HG03439 (cell line): ENCODE measurements around the gene SLC22A13.
"Not testable (repeated sequence)": the region's sequence is repeated elsewhere in the genome, so short reads cannot be mapped to it uniquely, and the experiment has no call there.

Source experiments
- ATAC-seq: cut with Tn5 transposase; IDR thresholded peaks from one replicate; pipeline ENCODE4 v1.9.1; 2021; ENCODE audit warnings: mild to moderate bottlenecking, moderate library complexity; ENCODE audit not compliant: unreplicated experiment

SLC22A13 gene

GRCh38 chr3:38264353-38264771 is 1.2 kb upstream of the SLC22A13 start:
- ATAC-seq = no peak

GRCh38 chr3:38264779-38265178 is 833 bp upstream of the SLC22A13 start:
- no peak for ATAC-seq

- no peak for ATAC-seq
Observed at GRCh38 chr3:38266810-38267209, 1.2 kb downstream of the SLC22A13 start.

- ATAC-seq = no peak
Observed at GRCh38 chr3:38267662-38268061, 2.0 kb downstream of the SLC22A13 start.

- no peak for ATAC-seq
Observed at GRCh38 chr3:38268087-38268486, 2.5 kb downstream of the SLC22A13 start.

GRCh38 chr3:38268522-38268921 is 2.9 kb downstream of the SLC22A13 start:
- ATAC-seq = no peak

GRCh38 chr3:38270606-38271005 is 5.0 kb downstream of the SLC22A13 start:
- ATAC-seq = no peak

GRCh38 chr3:38271553-38271952 is 5.9 kb downstream of the SLC22A13 start:
- ATAC-seq = no peak

- no peak for ATAC-seq
Observed at GRCh38 chr3:38274864-38275649, 9.4 kb downstream of the SLC22A13 start.

- no peak for ATAC-seq
Observed at GRCh38 chr3:38275658-38276057, 10.0 kb downstream of the SLC22A13 start.

GRCh38 chr3:38276081-38276916 is 10.7 kb downstream of the SLC22A13 start:
- ATAC-seq = no peak

- ATAC-seq = no peak
Observed at GRCh38 chr3:38276917-38277630, 11.5 kb downstream of the SLC22A13 start.

GRCh38 chr3:38278841-38279240 is 13.2 kb downstream of the SLC22A13 start:
- no peak for ATAC-seq

GRCh38 chr3:38281895-38282686 is 16.5 kb downstream of the SLC22A13 start, which contains the start of gene SLC22A14:
Gene SLC22A14, plus strand, starts transcription at chr3:38282294. Its CDS starts 23,733 bp downstream, at chr3:38306027.
- no peak for ATAC-seq

- ATAC-seq = no peak
Observed at GRCh38 chr3:38283810-38284755, 18.5 kb downstream of the SLC22A13 start.

GRCh38 chr3:38284756-38285150 is 19.1 kb downstream of the SLC22A13 start:
- ATAC-seq = no peak

- not testable (repeated sequence) for ATAC-seq
Observed at GRCh38 chr3:38289286-38290217, 23.9 kb downstream of the SLC22A13 start.

GRCh38 chr3:38297053-38297452 is 31.4 kb downstream of the SLC22A13 start:
- not testable (repeated sequence) for ATAC-seq
